Coronary artery (tissue), 2 donors: ENCODE results near the gene RUNX2.

Experiments used
- DNase-seq: peaks from one replicate; pipeline ENCODE4 v3.0.0-alpha.2; 2017; ENCODE audit warnings: low spot score
- H3K27ac ChIP-seq, 2 donors: fragments of 200-600 bp; sonication (generic); one replicate each; pipeline ENCODE4 v1.5.1; 2016 to 2019
- H3K4me3 ChIP-seq: fragments of 200-600 bp; sonication (generic); 2 replicates; pipeline ENCODE4 v1.5.1; 2016; ENCODE audit warnings: mild to moderate bottlenecking, moderate library complexity
- CTCF ChIP-seq: fragments of 200-600 bp; sonication (generic); IDR thresholded peaks from one replicate; pipeline ENCODE4 v1.5.1; 2019; ENCODE audit warnings: antibody characterized with exemption

The RUNX2 gene

GRCh38 chr6:45567879-45568278 is 239.7 kb downstream of the RUNX2 start:
- Histone ChIP-seq H3K27ac (no peak overlapping the region), H3K4me3 (no peak overlapping the region)
- no peak for TF ChIP-seq CTCF
- no peak for DNase-seq

GRCh38 chr6:45568626-45569025 is 240.5 kb downstream of the RUNX2 start:
- H3K4me3 ChIP-seq, result no peak overlapping the region
- no peak for DNase-seq
- H3K27ac ChIP-seq, result no peak overlapping the region
- TF ChIP-seq CTCF, result no peak

- Histone ChIP-seq H3K27ac (no peak overlapping the region), H3K4me3 (no peak overlapping the region)
- no peak for TF ChIP-seq CTCF
- DNase-seq, result no peak
Observed at GRCh38 chr6:45569210-45569945, 241.2 kb downstream of the RUNX2 start.

GRCh38 chr6:45571159-45571558 is 243.0 kb downstream of the RUNX2 start:
- Histone ChIP-seq H3K27ac (no peak overlapping the region), H3K4me3 (no peak overlapping the region)
- no peak for TF ChIP-seq CTCF
- no peak for DNase-seq

- DNase-seq, result no peak
- no peak for TF ChIP-seq CTCF
- no peak overlapping the region for H3K4me3 ChIP-seq
- no peak overlapping the region for H3K27ac ChIP-seq
Observed at GRCh38 chr6:45572833-45573232, 244.7 kb downstream of the RUNX2 start.

- no peak for TF ChIP-seq CTCF
- no peak overlapping the region for H3K27ac ChIP-seq
Observed at GRCh38 chr6:45574014-45574461, 245.9 kb downstream of the RUNX2 start.

GRCh38 chr6:45574885-45575284 is 246.8 kb downstream of the RUNX2 start:
- Histone ChIP-seq H3K27ac (no peak overlapping the region), H3K4me3 (no peak overlapping the region)
- DNase-seq, result no peak
- no peak for TF ChIP-seq CTCF

More at GRCh38 chr6:45574014-45574461, 245.9 kb downstream of the RUNX2 start:
- H3K4me3 ChIP-seq, result no peak overlapping the region
- no peak for DNase-seq
